OCI-LY1 (cell line): ENCODE measurements around the gene RNF175.
"Not testable (repeated sequence)": the region's sequence is repeated elsewhere in the genome, so short reads cannot be mapped to it uniquely, and the experiment has no call there.

Experiments used
- H2AFZ ChIP-seq: fragments of 200-600 bp; sonication (generic), shearing (Covaris generic); 2 replicates; pipeline ENCODE4 v1.6.0; 2014; ENCODE audit warnings: antibody characterized with exemption, mild to moderate bottlenecking, low read length
- H3F3A ChIP-seq: fragments of 200-600 bp; sonication (generic), shearing (Covaris generic); 2 replicates; pipeline ENCODE4 v1.6.0; 2014; ENCODE audit warnings: mild to moderate bottlenecking, antibody characterized with exemption, low read length, moderate library complexity; ENCODE audit not compliant: insufficient read depth
- H3K27ac ChIP-seq: fragments of 200-600 bp; sonication (generic); 2 replicates; pipeline ENCODE4 v1.5.1; 2014; ENCODE audit warnings: low read length, mixed run types, mild to moderate bottlenecking, low read depth; ENCODE audit not compliant: poor library complexity, severe bottlenecking
- H3K27me3 ChIP-seq: fragments of 200-600 bp; sonication (generic); 2 replicates; pipeline ENCODE4 v1.6.0; 2014; ENCODE audit warnings: antibody characterized with exemption, mild to moderate bottlenecking, low read length, moderate library complexity; ENCODE audit not compliant: insufficient read depth
- H3K36me3 ChIP-seq: fragments of 200-600 bp; sonication (generic); 2 replicates; pipeline ENCODE4 v1.6.1; 2014; ENCODE audit warnings: mild to moderate bottlenecking, antibody characterized with exemption, low read length, moderate library complexity, mixed read lengths; ENCODE audit not compliant: insufficient read depth
- H3K4me1 ChIP-seq: fragments of 200-600 bp; sonication (generic); 2 replicates; pipeline ENCODE4 v1.5.1; 2014; ENCODE audit warnings: mild to moderate bottlenecking, low read length, moderate library complexity; ENCODE audit not compliant: insufficient read depth, severe bottlenecking
- H3K4me2 ChIP-seq: fragments of 200-600 bp; sonication (generic), shearing (Covaris generic); 2 replicates; pipeline ENCODE4 v1.6.1; 2014; ENCODE audit warnings: low read length
- H3K4me3 ChIP-seq: fragments of 200-600 bp; sonication (generic); 2 replicates; pipeline ENCODE4 v1.5.1; 2014; ENCODE audit warnings: low read length, low read depth, mild to moderate bottlenecking, mixed read lengths; ENCODE audit not compliant: poor library complexity, severe bottlenecking
- H3K79me2 ChIP-seq: fragments of 200-600 bp; shearing (Covaris generic); 2 replicates; pipeline ENCODE4 v1.6.1; 2016; ENCODE audit warnings: mixed run types, low read length, mixed read lengths; ENCODE audit not compliant: insufficient read depth
- H3K9ac ChIP-seq: fragments of 200-600 bp; sonication (generic), shearing (Covaris generic); 2 replicates; pipeline ENCODE4 v1.6.1; 2014; ENCODE audit warnings: mild to moderate bottlenecking, low read length, mixed read lengths
- H3K9me2 ChIP-seq: fragments of 200-600 bp; sonication (generic), shearing (Covaris generic); 2 replicates; pipeline ENCODE4 v1.6.1; 2014; ENCODE audit warnings: low read depth, mild to moderate bottlenecking, low read length, mixed read lengths
- H3K9me3 ChIP-seq: fragments of 200-600 bp; shearing (Covaris generic); 2 replicates; pipeline ENCODE4 v1.6.1; 2014; ENCODE audit warnings: low read length, mixed read lengths
- H4K20me1 ChIP-seq: fragments of 200-600 bp; sonication (generic), shearing (Covaris generic); 2 replicates; pipeline ENCODE4 v1.6.0; 2016; ENCODE audit warnings: mild to moderate bottlenecking, low read length; ENCODE audit not compliant: insufficient read depth
- CTCF ChIP-seq: fragments of 200-600 bp; sonication (generic), shearing (Covaris generic); IDR thresholded peaks from 2 replicates; pipeline ENCODE4 v1.5.1; 2017; ENCODE audit warnings: mild to moderate bottlenecking, antibody characterized with exemption, low read length, moderate library complexity, mixed read lengths
- EZH2 ChIP-seq: fragments of 200-600 bp; sonication (generic), shearing (Covaris generic); IDR thresholded peaks from 2 replicates; pipeline ENCODE4 v1.8.0; 2017; ENCODE audit warnings: borderline replicate concordance, mixed run types, mild to moderate bottlenecking, antibody characterized with exemption, low read length, moderate library complexity, mixed read lengths

The RNF175 gene

GRCh38 chr4:153669838-153670237, 90.0 kb downstream of the RNF175 start:
- Histone ChIP-seq H3K27ac (no peak overlapping the region), H3K36me3 (no peaks in the 10 kb centered on the region), H2AFZ (no peak overlapping the region), H3K4me2 (no peak overlapping the region), H3K4me3 (no peak overlapping the region), H3K9me2 (no peaks in the 10 kb centered on the region), H4K20me1 (no peaks in the 10 kb centered on the region), H3K79me2 (no peaks in the 10 kb centered on the region), H3K9me3 (no peaks in the 10 kb centered on the region), H3K9ac (no peak overlapping the region), H3K27me3 (no peaks in the 10 kb centered on the region; the same call in 1 of the 2 replicates), H3F3A (no peaks in the 10 kb centered on the region), H3K4me1 (no peaks in the 10 kb centered on the region)
- no peak for TF ChIP-seq CTCF
- TF ChIP-seq EZH2 = no peak

- Histone ChIP-seq H3K9ac (no peak overlapping the region), H3K27ac (no peak overlapping the region), H3K27me3 (no peaks in the 10 kb centered on the region), H3K79me2 (no peaks in the 10 kb centered on the region), H2AFZ (no peak overlapping the region), H3K4me3 (no peak overlapping the region), H3F3A (no peaks in the 10 kb centered on the region), H3K4me1 (no peaks in the 10 kb centered on the region), H4K20me1 (no peaks in the 10 kb centered on the region), H3K4me2 (no peak overlapping the region), H3K9me3 (no peaks in the 10 kb centered on the region), H3K36me3 (no peaks in the 10 kb centered on the region), H3K9me2 (no peaks in the 10 kb centered on the region)
- TF ChIP-seq EZH2 (no peak), CTCF (no peak)
Measured at GRCh38 chr4:153668647-153669046, 91.2 kb downstream of the RNF175 start.

GRCh38 chr4:153666505-153666904, 93.3 kb downstream of the RNF175 start:
- not testable (repeated sequence) for H3K9me3 ChIP-seq, H4K20me1 ChIP-seq, H3K4me3 ChIP-seq, H3K79me2 ChIP-seq, H3K27ac ChIP-seq, H3K27me3 ChIP-seq, H2AFZ ChIP-seq, H3K9me2 ChIP-seq, H3K9ac ChIP-seq, H3K4me2 ChIP-seq, H3F3A ChIP-seq, H3K36me3 ChIP-seq, H3K4me1 ChIP-seq

GRCh38 chr4:153663667-153664066, 96.2 kb downstream of the RNF175 start:
- Histone ChIP-seq H3K27ac (no peak overlapping the region), H3K9me2 (no peaks in the 10 kb centered on the region), H3K4me2 (no peak overlapping the region), H2AFZ (no peak overlapping the region), H3F3A (no peaks in the 10 kb centered on the region), H3K4me1 (no peaks in the 10 kb centered on the region), H4K20me1 (no peaks in the 10 kb centered on the region), H3K36me3 (no peaks in the 10 kb centered on the region), H3K9me3 (no peaks in the 10 kb centered on the region), H3K9ac (no peak overlapping the region), H3K27me3 (no peaks in the 10 kb centered on the region), H3K79me2 (no peaks in the 10 kb centered on the region), H3K4me3 (no peak overlapping the region)
- no peak for TF ChIP-seq CTCF
- no peak for TF ChIP-seq EZH2
